Stimulated activated memory B cell treated with anti-CD40 and anti-IgM and Interleukin-4, amounts not matched to agents 10 μg/mL and 1 μg/mL and 100 μg/mL, for 72 hours (primary cell): ENCODE results near the gene AMIGO2.

Experiments used
- ATAC-seq: fragments of 150-1000 bp; cut with Tn5 transposase; 2 replicates; pipeline ENCODE4 v1.10.0; 2021
- H3K27ac Mint-ChIP-seq: one replicate; pipeline ENCODE4 v1.8.0; 2022; ENCODE audit warnings: mild to moderate bottlenecking, mixed read lengths
- H3K27me3 Mint-ChIP-seq: one replicate; pipeline ENCODE4 v1.8.0; 2022; ENCODE audit warnings: mixed read lengths
- H3K36me3 Mint-ChIP-seq: one replicate; pipeline ENCODE4 v1.8.0; 2022; ENCODE audit warnings: mixed read lengths
- H3K4me1 Mint-ChIP-seq: one replicate; pipeline ENCODE4 v1.8.0; 2022; ENCODE audit warnings: mixed read lengths
- H3K4me3 Mint-ChIP-seq: one replicate; pipeline ENCODE4 v1.8.0; 2022; ENCODE audit warnings: mild to moderate bottlenecking, moderate library complexity, mixed read lengths
- H3K9me3 Mint-ChIP-seq: one replicate; pipeline ENCODE4 v1.8.0; 2022; ENCODE audit warnings: mixed read lengths

AMIGO2 gene

GRCh38 chr12:47084172-47084571 lies 4.4 kb upstream of the AMIGO2 start:
- Mint-ChIP-seq H3K27ac (peak overlapping the region; percentile 77), H3K27me3 (no peaks in the 10 kb centered on the region), H3K36me3 (peaks cover 9% of the 10 kb centered on the region), H3K4me3 (no peak overlapping the region), H3K4me1 (peaks cover 61% of the 10 kb centered on the region), H3K9me3 (no peaks in the 10 kb centered on the region)
- no peak for ATAC-seq

- Mint-ChIP-seq H3K36me3 (peaks cover 11% of the 10 kb centered on the region), H3K27me3 (no peaks in the 10 kb centered on the region), H3K9me3 (no peaks in the 10 kb centered on the region), H3K4me1 (peaks cover 68% of the 10 kb centered on the region), H3K27ac (peak overlapping the region; percentile 1), H3K4me3 (no peak overlapping the region)
- ATAC-seq: no peak
These were observed 3.2 kb upstream of the AMIGO2 start for GRCh38 chr12:47082796-47083621.

DNA sequence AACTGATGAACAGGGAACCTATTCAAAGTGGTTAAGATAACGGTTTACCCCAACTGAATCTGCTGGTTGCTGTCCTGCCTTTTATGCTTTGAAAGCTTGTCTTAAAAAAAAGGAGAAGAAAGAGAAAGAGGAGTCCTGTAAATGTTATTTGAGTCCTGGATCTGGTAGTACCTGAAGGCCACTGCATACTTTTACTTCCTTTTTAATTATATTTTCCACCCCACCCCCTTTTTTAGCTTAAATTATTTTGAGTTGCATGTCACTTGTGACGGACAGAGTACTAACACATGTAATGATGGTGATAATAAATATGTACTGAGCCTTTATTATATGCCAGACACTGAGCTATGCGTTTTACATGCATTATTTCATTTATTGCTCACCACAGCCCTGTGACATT lies 2.5 kb upstream of the AMIGO2 start:
- Mint-ChIP-seq H3K36me3 (peaks cover 11% of the 10 kb centered on the region), H3K4me3 (no peak overlapping the region), H3K27ac (peak overlapping the region; percentile 92), H3K9me3 (no peaks in the 10 kb centered on the region), H3K4me1 (peaks cover 68% of the 10 kb centered on the region), H3K27me3 (no peaks in the 10 kb centered on the region)
- no peak for ATAC-seq

DNA sequence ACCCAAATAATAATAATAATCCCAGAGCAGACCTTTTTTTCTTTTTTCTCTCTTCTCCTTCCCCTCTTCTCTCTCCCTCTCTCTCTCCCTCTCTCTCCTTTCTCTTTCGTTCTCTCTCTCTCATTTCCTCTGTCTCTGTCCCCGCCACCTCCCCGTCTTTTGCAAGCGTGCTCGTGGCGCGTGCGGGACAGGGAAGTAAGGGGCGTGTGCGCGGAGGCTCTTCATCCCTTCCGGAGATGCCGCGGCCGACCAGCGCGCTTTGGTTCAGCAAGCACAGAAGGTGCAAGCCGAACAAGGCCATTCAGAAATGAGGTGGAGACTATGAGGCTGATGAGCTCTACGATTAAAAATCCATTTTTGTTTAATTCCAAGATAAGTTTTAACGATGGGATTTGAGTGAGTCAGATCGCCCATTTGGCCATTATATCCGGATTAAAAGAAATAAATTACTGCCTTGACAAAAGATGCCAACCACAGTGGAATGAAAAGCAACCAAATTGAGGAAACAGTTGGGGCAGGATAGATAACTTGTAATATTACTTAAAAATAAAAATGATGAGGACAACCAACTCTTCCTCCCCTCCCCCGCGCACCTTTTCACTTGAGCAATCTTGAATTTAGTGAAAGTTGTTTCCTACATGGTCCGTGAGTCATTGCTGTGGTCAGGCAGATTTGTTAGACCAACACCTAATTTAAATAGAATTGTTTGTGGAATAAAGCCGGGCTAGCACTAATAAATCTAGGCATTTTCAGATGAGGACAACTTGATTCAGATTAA lies 1.2 kb upstream of the AMIGO2 start:
- peak; percentile 65 for ATAC-seq
- peak overlapping the region; percentile 92 for H3K27ac Mint-ChIP-seq
- peak overlapping the region; percentile 94 for H3K4me3 Mint-ChIP-seq
- no peaks in the 10 kb centered on the region for H3K27me3 Mint-ChIP-seq
- peaks cover 11% of the 10 kb centered on the region for H3K36me3 Mint-ChIP-seq
- no peaks in the 10 kb centered on the region for H3K9me3 Mint-ChIP-seq
- peaks cover 65% of the 10 kb centered on the region for H3K4me1 Mint-ChIP-seq

GRCh38 chr12:47079981-47080724 lies 394 bp upstream of the AMIGO2 start:
- Mint-ChIP-seq H3K4me1 (peaks cover 57% of the 10 kb centered on the region), H3K9me3 (no peaks in the 10 kb centered on the region), H3K36me3 (peaks cover 11% of the 10 kb centered on the region), H3K27me3 (no peaks in the 10 kb centered on the region), H3K4me3 (peak overlapping the region; percentile 94), H3K27ac (peak overlapping the region; percentile 92)
- ATAC-seq: peak; percentile 66

GRCh38 chr12:47078733-47079467 lies 859 bp downstream of the AMIGO2 start:
- no peaks in the 10 kb centered on the region for H3K27me3 Mint-ChIP-seq
- no peaks in the 10 kb centered on the region for H3K9me3 Mint-ChIP-seq
- H3K27ac Mint-ChIP-seq: peak overlapping the region; percentile 92
- peaks cover 45% of the 10 kb centered on the region for H3K4me1 Mint-ChIP-seq
- H3K36me3 Mint-ChIP-seq: peaks cover 11% of the 10 kb centered on the region
- peak; percentile 54 for ATAC-seq
- peak overlapping the region; percentile 98 for H3K4me3 Mint-ChIP-seq

DNA sequence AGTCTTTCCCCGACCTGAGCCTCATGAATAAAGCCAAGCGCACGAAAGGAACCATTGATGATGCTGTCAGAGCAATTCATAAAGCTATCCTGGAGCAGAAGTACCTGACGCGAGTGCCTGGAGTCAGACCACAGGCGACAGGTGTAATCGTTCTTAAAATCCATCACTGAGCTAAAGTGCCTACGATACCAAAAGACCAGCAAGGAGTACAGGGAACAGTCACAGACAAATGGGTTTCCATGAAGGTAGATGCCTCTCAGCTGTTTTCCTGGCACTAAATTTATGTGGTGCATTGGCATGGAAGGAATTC lies 1.7 kb downstream of the AMIGO2 start:
- no peak for ATAC-seq
- Mint-ChIP-seq H3K27ac (no peak overlapping the region), H3K27me3 (no peaks in the 10 kb centered on the region), H3K4me3 (no peak overlapping the region), H3K4me1 (peaks cover 36% of the 10 kb centered on the region), H3K9me3 (no peaks in the 10 kb centered on the region), H3K36me3 (peaks cover 11% of the 10 kb centered on the region)

DNA sequence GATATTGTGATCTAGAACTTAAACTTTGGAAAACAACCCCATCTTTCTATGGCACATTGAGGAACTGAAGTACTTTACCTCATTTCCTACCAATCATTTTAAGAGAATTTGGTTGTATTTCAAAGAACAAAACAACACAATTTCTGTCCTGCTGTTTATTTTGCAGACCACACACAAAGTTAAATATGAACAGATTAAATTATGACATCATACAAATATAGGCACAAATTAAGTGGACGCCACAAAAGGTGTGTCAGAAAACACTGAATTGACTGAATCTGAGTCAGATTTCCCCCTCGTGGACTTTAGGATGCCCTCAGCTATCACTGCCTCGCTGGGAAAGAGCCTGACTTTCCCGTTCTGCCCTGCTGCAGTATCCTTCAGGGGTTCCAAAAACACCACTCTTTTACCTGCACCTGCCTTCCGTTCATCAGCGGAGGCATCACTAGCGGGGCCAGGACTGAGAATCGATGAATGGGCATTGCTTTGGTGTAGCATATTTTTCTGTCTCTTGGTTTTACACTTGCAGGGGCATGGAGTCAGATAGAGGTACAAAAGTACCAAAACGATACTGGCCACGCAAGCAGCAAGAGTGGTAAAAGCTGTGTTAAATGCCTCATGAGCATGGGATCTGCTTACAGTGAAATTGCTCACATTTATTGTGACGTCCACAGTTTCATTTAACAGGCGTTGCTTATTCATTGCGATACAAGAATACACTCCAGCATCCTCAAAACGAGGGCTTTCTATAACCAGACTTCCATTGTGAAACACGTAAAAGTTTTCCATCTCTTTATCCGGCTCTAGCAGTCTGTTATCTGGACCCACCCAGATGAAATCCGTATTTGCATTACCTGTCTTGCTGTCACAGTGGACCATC lies 2.3 kb downstream of the AMIGO2 start:
- Mint-ChIP-seq H3K27ac (no peak overlapping the region), H3K4me1 (peaks cover 30% of the 10 kb centered on the region), H3K4me3 (no peak overlapping the region), H3K36me3 (peaks cover 8% of the 10 kb centered on the region), H3K9me3 (no peaks in the 10 kb centered on the region), H3K27me3 (no peaks in the 10 kb centered on the region)
- no peak for ATAC-seq

- no peaks in the 10 kb centered on the region for H3K27me3 Mint-ChIP-seq
These were observed 4.3 kb downstream of the AMIGO2 start for GRCh38 chr12:47075192-47076084.

DNA sequence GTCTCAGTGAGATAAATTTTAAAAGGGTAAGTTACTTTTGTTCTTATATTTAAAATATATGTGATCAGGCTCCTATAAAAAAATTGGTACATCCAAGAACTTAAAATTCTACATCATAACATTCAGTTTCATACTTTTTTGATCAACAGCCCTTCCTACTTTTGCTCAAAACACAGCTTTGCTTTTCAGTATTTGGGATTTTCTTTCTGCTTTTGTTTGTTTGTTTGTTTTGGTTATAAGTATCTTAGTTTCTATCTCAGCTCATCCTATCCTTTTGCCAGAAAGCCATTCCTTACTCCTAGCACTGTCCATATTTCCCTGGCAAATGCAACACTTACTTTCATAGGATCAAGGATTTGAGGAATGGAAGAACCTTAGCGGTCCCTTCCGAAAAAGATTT lies 5.0 kb downstream of the AMIGO2 start:
- Mint-ChIP-seq H3K9me3 (no peaks in the 10 kb centered on the region), H3K36me3 (peaks cover 5% of the 10 kb centered on the region), H3K27me3 (no peaks in the 10 kb centered on the region), H3K27ac (no peak overlapping the region), H3K4me3 (no peak overlapping the region), H3K4me1 (peaks cover 10% of the 10 kb centered on the region)
- ATAC-seq: no peak

More at GRCh38 chr12:47075192-47076084, 4.3 kb downstream of the AMIGO2 start:
- H3K9me3 Mint-ChIP-seq: no peaks in the 10 kb centered on the region
- no peak for ATAC-seq
- no peak overlapping the region for H3K4me3 Mint-ChIP-seq
- H3K4me1 Mint-ChIP-seq: peaks cover 11% of the 10 kb centered on the region
- peaks cover 5% of the 10 kb centered on the region for H3K36me3 Mint-ChIP-seq
- H3K27ac Mint-ChIP-seq: no peak overlapping the region

GRCh38 chr12:47073951-47074350 lies 5.8 kb downstream of the AMIGO2 start:
- H3K9me3 Mint-ChIP-seq: no peaks in the 10 kb centered on the region
- H3K4me1 Mint-ChIP-seq: peaks cover 5% of the 10 kb centered on the region
- H3K4me3 Mint-ChIP-seq: no peak overlapping the region
- ATAC-seq: no peak
- H3K27me3 Mint-ChIP-seq: no peaks in the 10 kb centered on the region
- no peaks in the 10 kb centered on the region for H3K36me3 Mint-ChIP-seq
- H3K27ac Mint-ChIP-seq: no peak overlapping the region

DNA sequence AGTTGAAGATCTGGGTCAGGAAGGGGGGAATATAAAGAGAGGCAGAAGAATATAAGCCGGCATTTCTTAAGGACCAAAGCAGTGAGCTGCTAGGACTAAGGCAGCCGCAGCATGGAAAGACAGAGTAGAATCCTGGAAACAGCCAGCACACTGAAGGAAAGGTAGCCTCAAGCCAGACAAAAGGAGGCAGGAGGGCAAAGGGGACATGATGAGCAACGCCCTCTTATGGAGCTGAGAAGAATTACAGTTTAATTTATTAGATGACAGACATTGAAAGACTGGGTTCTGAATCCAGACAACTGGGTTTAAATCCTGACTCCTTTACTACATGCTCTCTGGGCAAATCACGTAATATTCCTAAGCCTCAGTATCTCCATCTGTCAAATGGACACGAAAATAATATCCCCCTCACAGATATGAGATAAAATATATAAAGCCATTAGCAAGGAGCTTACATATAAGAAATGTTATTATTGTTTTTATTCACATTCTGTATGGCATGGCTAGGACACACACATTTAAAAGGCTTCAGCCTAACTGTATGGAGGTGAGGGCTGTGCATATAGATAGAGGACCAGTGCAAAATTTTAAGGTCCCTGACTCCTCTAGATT lies 8.4 kb downstream of the AMIGO2 start:
- no peaks in the 10 kb centered on the region for H3K9me3 Mint-ChIP-seq
- no peaks in the 10 kb centered on the region for H3K36me3 Mint-ChIP-seq
- no peak for ATAC-seq
- no peak overlapping the region for H3K4me3 Mint-ChIP-seq
- H3K4me1 Mint-ChIP-seq: peaks cover 20% of the 10 kb centered on the region
- no peak overlapping the region for H3K27ac Mint-ChIP-seq
- H3K27me3 Mint-ChIP-seq: no peaks in the 10 kb centered on the region

- H3K27ac Mint-ChIP-seq: no peak overlapping the region
- H3K36me3 Mint-ChIP-seq: no peaks in the 10 kb centered on the region
- H3K4me3 Mint-ChIP-seq: no peak overlapping the region
- H3K9me3 Mint-ChIP-seq: no peaks in the 10 kb centered on the region
- peaks cover 20% of the 10 kb centered on the region for H3K4me1 Mint-ChIP-seq
- no peaks in the 10 kb centered on the region for H3K27me3 Mint-ChIP-seq
- ATAC-seq: no peak
These were observed 9.4 kb downstream of the AMIGO2 start for GRCh38 chr12:47070310-47070709.
